HCT116 (cell line): Measurements from ENCODE around the gene ABCC5.

Experiments
- CEBPB ChIP-seq: IDR thresholded peaks from 2 replicates; pipeline ENCODE4 v1.6.1; 2012; ENCODE audit warnings: low read depth
- CTCF ChIP-seq, 3 experiments: fragments of 200-600 bp in 1 of 3; sonication (generic) in 1 of 3; IDR thresholded peaks in 2 of 3; conservative IDR thresholded peaks in 1 of 3; 2 replicates each; pipeline ENCODE4 v1.5.1; 2012 to 2017; ENCODE audit warnings: low read depth in 2 of 3, low read length in 2 of 3, antibody characterized with exemption in 1 of 3, borderline replicate concordance in 1 of 3, control low read depth in 1 of 3, mild to moderate bottlenecking in 1 of 3, mixed read lengths in 1 of 3, mixed run types in 1 of 3, moderate library complexity in 1 of 3; ENCODE audit not compliant: insufficient read depth in 1 of 3
- EZH2 ChIP-seq: fragments of 200-600 bp; sonication (generic); IDR thresholded peaks from 2 replicates; pipeline ENCODE4 v1.6.1; 2017; ENCODE audit warnings: antibody characterized with exemption, mixed run types
- EZH2phosphoT487 ChIP-seq: fragments of 200-600 bp; IDR thresholded peaks from 2 replicates; pipeline ENCODE4 v1.6.1; 2018; ENCODE audit warnings: antibody characterized with exemption, borderline replicate concordance
- FOSL1 ChIP-seq: IDR thresholded peaks from 2 replicates; pipeline ENCODE4 v1.6.1; 2012; ENCODE audit warnings: low read depth
- MAX ChIP-seq: IDR thresholded peaks from 2 replicates; pipeline ENCODE4 v1.6.1; 2012
- POLR2A ChIP-seq: IDR thresholded peaks from 2 replicates; pipeline ENCODE4 v1.7.0; 2011; ENCODE audit warnings: borderline replicate concordance; ENCODE audit not compliant: insufficient read depth, insufficient read length; ENCODE audit errors: extremely low read depth
- POLR2AphosphoS5 ChIP-seq: IDR thresholded peaks from 2 replicates; pipeline ENCODE4 v1.6.1; 2011; ENCODE audit warnings: mild to moderate bottlenecking, low read depth, low read length, moderate library complexity
- RAD21 ChIP-seq: IDR thresholded peaks from 2 replicates; pipeline ENCODE4 v1.6.1; 2012; ENCODE audit warnings: low read depth, mild to moderate bottlenecking

GRCh38 chr3:183883291-183884096 lies 134.2 kb downstream of the ABCC5 start:
- TF ChIP-seq POLR2AphosphoS5 (no peak), EZH2phosphoT487 (no peak), CEBPB (no peak), CTCF (IDR thresholded peaks at IDR 0.05 in 2 of 3, conservative IDR thresholded peaks at IDR 0.05 in 1 of 3; ENCODE audit: borderline replicate concordance in 1 of 3, insufficient read depth in 1 of 3, low read depth in 2 of 3, low read length in 2 of 3) (no peak), MAX (no peak), POLR2A (no peak), EZH2 (no peak), RAD21 (no peak), FOSL1 (no peak)
